SK-N-SH (cell line): Measurements from ENCODE around the gene UBA3. TPM values are rescaled to one million over a fixed set of nuclear protein-coding genes. Genes with fewer than 3 reads are reported as not detected.

Source experiments
- CTCF ChIA-PET: fragments of 300-600, 350-600 bp; formaldehyde crosslinking; extraction: SDS; loops from one replicate; lab custom pipeline; 2021; lab: Yijun Ruan, JAX
- POLR2A ChIA-PET: fragments of 350-600 bp; sonication (Branson Sonifier 250); formaldehyde crosslinking; extraction: SDS; loops from one replicate; lab custom pipeline; 2020; ENCODE audit warnings: antibody characterized with exemption, inconsistent platforms; lab: Yijun Ruan, JAX
- DNase-seq: peaks from one replicate; pipeline ENCODE4 v3.0.0; 2012
- H2AFZ ChIP-seq: fragments of 200-600 bp; sonication (generic); 2 replicates; pipeline ENCODE4 v1.8.1; 2016; ENCODE audit warnings: antibody characterized with exemption, mild to moderate bottlenecking, low read depth
- H3F3A ChIP-seq: fragments of 200-600 bp; sonication (generic); replicated peaks from 2 replicates; pipeline ENCODE3; 2016; ENCODE audit warnings: antibody characterized with exemption, mild to moderate bottlenecking; ENCODE audit not compliant: insufficient read depth
- H3K27ac ChIP-seq, 2 experiments: fragments of 200-500 bp in 1 of 2; fragments of 200-600 bp in 1 of 2; sonication (Bioruptor generic) in 1 of 2; sonication (generic), shearing (Covaris generic) in 1 of 2; 2 replicates each; pipeline versions ENCODE4 v1.5.1 to v1.6.1; 2014 to 2016; ENCODE audit warnings: low read depth in 2 of 2, inconsistent platforms in 1 of 2, low read length in 1 of 2, mild to moderate bottlenecking in 1 of 2, mixed read lengths in 1 of 2
- H3K27me3 ChIP-seq: fragments of 200-600 bp; sonication (generic), shearing (Covaris generic); 2 replicates; pipeline ENCODE4 v1.6.1; 2016; ENCODE audit warnings: mixed run types; ENCODE audit not compliant: insufficient read depth
- H3K36me3 ChIP-seq, 2 experiments: fragments of 200-500 bp in 1 of 2; fragments of 200-600 bp in 1 of 2; sonication (Bioruptor generic) in 1 of 2; sonication (generic) in 1 of 2; replicated peaks in 1 of 2; 2 replicates each; pipeline versions ENCODE3 to v1.5.1; 2014 to 2016; ENCODE audit warnings: low read length in 1 of 2, mild to moderate bottlenecking in 1 of 2; ENCODE audit not compliant: insufficient read depth in 2 of 2, control insufficient read depth in 1 of 2
- H3K4me1 ChIP-seq, 2 experiments: fragments of 200-500 bp in 1 of 2; fragments of 200-600 bp in 1 of 2; sonication (Bioruptor generic) in 1 of 2; sonication (generic), shearing (Covaris generic) in 1 of 2; 2 replicates each; pipeline versions ENCODE4 v1.5.1 to v1.6.1; 2014 to 2016; ENCODE audit warnings: low read depth in 1 of 2, low read length in 1 of 2, mixed run types in 1 of 2; ENCODE audit not compliant: insufficient read depth in 2 of 2, control insufficient read depth in 1 of 2
- H3K4me2 ChIP-seq: fragments of 200-600 bp; sonication (generic), shearing (Covaris generic); 2 replicates; pipeline ENCODE4 v1.6.1; 2017; ENCODE audit warnings: mixed run types
- H3K4me3 ChIP-seq, 2 experiments: fragments of 200-500 bp in 1 of 2; fragments of 200-600 bp in 1 of 2; sonication (Bioruptor generic) in 1 of 2; sonication (generic), shearing (Covaris generic) in 1 of 2; 2 replicates each; pipeline versions ENCODE4 v1.5.1 to v1.8.1; 2014 to 2016; ENCODE audit warnings: low read depth in 2 of 2, inconsistent platforms in 1 of 2, low read length in 1 of 2, mild to moderate bottlenecking in 1 of 2, mixed read lengths in 1 of 2, moderate library complexity in 1 of 2
- H3K79me2 ChIP-seq: fragments of 200-600 bp; sonication (generic); 2 replicates; pipeline ENCODE4 v1.8.1; 2017; ENCODE audit warnings: mild to moderate bottlenecking; ENCODE audit not compliant: insufficient read depth
- H3K9ac ChIP-seq: fragments of 200-600 bp; sonication (generic); 2 replicates; pipeline ENCODE4 v1.6.1; 2017; ENCODE audit warnings: mixed run types
- H3K9me2 ChIP-seq: fragments of 200-600 bp; sonication (generic); 2 replicates; pipeline ENCODE4 v1.6.1; 2017; ENCODE audit warnings: mixed run types
- H3K9me3 ChIP-seq: fragments of 200-600 bp; sonication (generic); 2 replicates; pipeline ENCODE4 v1.6.1; 2017; ENCODE audit warnings: mixed run types, mild to moderate bottlenecking, moderate library complexity
- H4K20me1 ChIP-seq: fragments of 200-600 bp; sonication (generic); 2 replicates; pipeline ENCODE4 v1.6.1; 2017; ENCODE audit warnings: mild to moderate bottlenecking, mixed run types; ENCODE audit not compliant: insufficient read depth
- CHD2 ChIP-seq: fragments of 150-350 bp; IDR thresholded peaks from 2 replicates; pipeline ENCODE4 v1.6.1; 2018; ENCODE audit warnings: low read length; ENCODE audit not compliant: partially characterized antibody
- FOSL2 ChIP-seq: IDR thresholded peaks from 2 replicates; pipeline ENCODE4 v1.4.0; 2012; ENCODE audit warnings: low read depth, mild to moderate bottlenecking, moderate library complexity, borderline replicate concordance
- FOXJ3 ChIP-seq: sonication (generic); formaldehyde crosslinking; IDR thresholded peaks from 2 replicates; pipeline ENCODE4 v1.5.1; 2020; ENCODE audit warnings: mild to moderate bottlenecking, missing genetic modification reagents
- FOXM1 ChIP-seq: IDR thresholded peaks from 2 replicates; pipeline ENCODE4 v1.4.0; 2012; ENCODE audit warnings: low read depth, mild to moderate bottlenecking
- GABPA ChIP-seq: IDR thresholded peaks from 2 replicates; pipeline ENCODE4 v1.4.0; 2012; ENCODE audit warnings: low read depth, mild to moderate bottlenecking
- GATA2 ChIP-seq: sonication (generic); formaldehyde crosslinking; IDR thresholded peaks from 2 replicates; pipeline ENCODE4 v1.5.0; 2020; ENCODE audit warnings: mild to moderate bottlenecking, missing genetic modification reagents
- JUND ChIP-seq: IDR thresholded peaks from 2 replicates; pipeline ENCODE4 v1.4.0; 2012
- MEF2A ChIP-seq: IDR thresholded peaks from 2 replicates; pipeline ENCODE4 v1.4.0; 2012; ENCODE audit warnings: low read depth, borderline replicate concordance
- NRF1 ChIP-seq: IDR thresholded peaks from 2 replicates; pipeline ENCODE4 v1.6.1; 2012; ENCODE audit warnings: low read depth, mild to moderate bottlenecking, low read length
- PBX3 ChIP-seq: IDR thresholded peaks from 2 replicates; pipeline ENCODE4; 2012
- RAD21 ChIP-seq: IDR thresholded peaks from 2 replicates; pipeline ENCODE4 v1.6.1; 2012; ENCODE audit warnings: mild to moderate bottlenecking, low read length
- RCOR1 ChIP-seq: fragments of 150-350 bp; IDR thresholded peaks from 2 replicates; pipeline ENCODE4 v1.6.1; 2017; ENCODE audit warnings: antibody characterized with exemption, low read length
- SIN3A ChIP-seq: IDR thresholded peaks from 2 replicates; pipeline ENCODE4 v1.6.1; 2012; ENCODE audit warnings: low read depth, mild to moderate bottlenecking, low read length, moderate library complexity, borderline replicate concordance
- USF2 ChIP-seq: fragments of 150-350 bp; IDR thresholded peaks from 2 replicates; pipeline ENCODE4 v1.6.1; 2017; ENCODE audit warnings: antibody characterized with exemption, low read length, low read depth, borderline replicate concordance
- ZBTB33 ChIP-seq: IDR thresholded peaks from 2 replicates; pipeline ENCODE4 v1.4.0; 2012; ENCODE audit warnings: low read depth, borderline replicate concordance
- WGBS: methylation state at CpG from one replicate; pipeline ENCODE4 v1.1.6; 2017; ENCODE audit warnings: low lambda C conversion rate; 5-methylcytosine and 5-hydroxymethylcytosine counted together
- polyA plus RNA-seq, 3 experiments: library from polyadenylated mRNA; depleted of rRNA; stranded (reverse); fragments of >200 nt; gene quantifications; 2 replicates each; pipeline ENCODE4 v1.2.3, GENCODE V29; 2012
- TF ChIP-seq, protein P1 (sequence below): fragments of 150-350 bp; IDR thresholded peaks from 2 replicates; pipeline ENCODE4 v1.6.1; 2016; ENCODE audit warnings: mild to moderate bottlenecking, low read depth, low read length

UBA3 gene
- polyA plus RNA-seq, 1 of the 3 experiments (the other 2 are of a cell fraction): 43.0 TPM

GRCh38 chr3:69058947-69059224 lies 21.3 kb downstream of the UBA3 start:
- H3K9me2 ChIP-seq: no peaks in the 10 kb centered on the region
- H2AFZ ChIP-seq: no peak overlapping the region
- H3K9ac ChIP-seq: no peak overlapping the region
- no peak overlapping the region for H3K4me3 ChIP-seq
- no peak overlapping the region for H3K4me2 ChIP-seq
- WGBS: 91% methylated on average over 2 of the region's 2 CpGs
- CTCF ChIA-PET: interaction anchor here (0.9 to 2.1 kb wide), 3 partner anchors 10 to 62 kb away, joined by 3 to 5 read pairs (median 3); partner anchors contain the start of gene EOGT
- DNase-seq: no peak
- POLR2A ChIA-PET: no interaction called here
- H3F3A ChIP-seq: peaks cover 14% of the 10 kb centered on the region
- H3K79me2 ChIP-seq: no peaks in the 10 kb centered on the region
- H3K4me1 ChIP-seq: no peaks in the 10 kb centered on the region
- no peaks in the 10 kb centered on the region for H3K27me3 ChIP-seq
- H3K9me3 ChIP-seq: no peaks in the 10 kb centered on the region
- H4K20me1 ChIP-seq: no peaks in the 10 kb centered on the region
- peaks cover 84 to 88% of the 10 kb centered on the region in 2 experiments for H3K36me3 ChIP-seq
- no peak overlapping the region for H3K27ac ChIP-seq
- TF ChIP-seq GABPA: no peak
- no peak for TF ChIP-seq RCOR1
- no peak for TF ChIP-seq FOXM1
- TF ChIP-seq PBX3: no peak
- no peak for TF ChIP-seq RAD21
- TF ChIP-seq MEF2A: no peak
- no peak for TF ChIP-seq NRF1
- TF ChIP-seq SIN3A: no peak
- TF ChIP-seq, protein P1, sequence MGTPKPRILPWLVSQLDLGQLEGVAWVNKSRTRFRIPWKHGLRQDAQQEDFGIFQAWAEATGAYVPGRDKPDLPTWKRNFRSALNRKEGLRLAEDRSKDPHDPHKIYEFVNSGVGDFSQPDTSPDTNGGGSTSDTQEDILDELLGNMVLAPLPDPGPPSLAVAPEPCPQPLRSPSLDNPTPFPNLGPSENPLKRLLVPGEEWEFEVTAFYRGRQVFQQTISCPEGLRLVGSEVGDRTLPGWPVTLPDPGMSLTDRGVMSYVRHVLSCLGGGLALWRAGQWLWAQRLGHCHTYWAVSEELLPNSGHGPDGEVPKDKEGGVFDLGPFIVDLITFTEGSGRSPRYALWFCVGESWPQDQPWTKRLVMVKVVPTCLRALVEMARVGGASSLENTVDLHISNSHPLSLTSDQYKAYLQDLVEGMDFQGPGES: no peak
- TF ChIP-seq GATA2: no peak
- no peak for TF ChIP-seq CHD2
- no peak for TF ChIP-seq ZBTB33

- H3K36me3 ChIP-seq: peaks cover 84 to 87% of the 10 kb centered on the region in 2 experiments
Measured at GRCh38 chr3:69058180-69058946, 21.8 kb downstream of the UBA3 start.

More at GRCh38 chr3:69058180-69058946, 21.8 kb downstream of the UBA3 start:
- ChIA-PET CTCF (interaction anchor here (0.9 to 2.1 kb wide), 4 partner anchors 10 to 63 kb away, joined by 3 to 5 read pairs (median 3); partner anchors contain the start of gene EOGT), POLR2A (no interaction called here)
- Histone ChIP-seq H4K20me1 (no peaks in the 10 kb centered on the region), H3K4me2 (no peak overlapping the region), H3K4me3 (no peak overlapping the region), H3K9me3 (no peaks in the 10 kb centered on the region), H3K9me2 (no peaks in the 10 kb centered on the region), H3K27me3 (no peaks in the 10 kb centered on the region), H3K27ac (no peak overlapping the region), H3F3A (peaks cover 15% of the 10 kb centered on the region), H3K9ac (no peak overlapping the region), H3K4me1 (no peaks in the 10 kb centered on the region), H2AFZ (no peak overlapping the region), H3K79me2 (no peaks in the 10 kb centered on the region)
- 99% methylated on average over 3 of the region's 3 CpGs for WGBS
- DNase-seq: no peak
- TF ChIP-seq JUND: no peak
- TF ChIP-seq MEF2A: no peak
- TF ChIP-seq FOXJ3 (CRISPR knock-in tag): no peak
- no peak for TF ChIP-seq FOSL2
- no peak for TF ChIP-seq USF2
